PC-9 (cell line): ENCODE data around the gene NFYC.

ENCODE experiments used
- CTCF ChIP-seq: fragments of 200-600 bp; sonication (generic); conservative IDR thresholded peaks from 2 replicates; pipeline ENCODE4 v1.6.1; 2017; ENCODE audit warnings: mixed run types, antibody characterized with exemption, mild to moderate bottlenecking, moderate library complexity
- EZH2 ChIP-seq: fragments of 200-600 bp; sonication (generic); IDR thresholded peaks from 2 replicates; pipeline ENCODE4 v1.8.0; 2017; ENCODE audit warnings: antibody characterized with exemption, low read depth

- TF ChIP-seq EZH2 (no peak), CTCF (no peak)
Measured at GRCh38 chr1:40697436-40697835, 5.9 kb downstream of the NFYC start.
